Midbrain (tissue), 1 donor: Measurements from ENCODE around the gene UFL1.

Experiments used
- DNase-seq: peaks from one replicate; lab custom pipeline; 2025; lab: John Stamatoyannopoulos, UW

Gene UFL1

GRCh38 chr6:96575359-96575758, 53.8 kb downstream of the UFL1 start:
- no peak for DNase-seq

GRCh38 chr6:96576221-96576620, 54.6 kb downstream of the UFL1 start:
- DNase-seq, result no peak

GRCh38 chr6:96582021-96582420, 60.4 kb downstream of the UFL1 start:
- DNase-seq, result no peak

- DNase-seq, result no peak
Observed at GRCh38 chr6:96582436-96582835, 60.8 kb downstream of the UFL1 start.

- DNase-seq, result no peak
Observed at GRCh38 chr6:96604420-96604819, 82.8 kb downstream of the UFL1 start.
